Endothelial cell of umbilical vein (primary cell): ENCODE data around the gene NOD1. TPM values are rescaled to one million over a fixed set of nuclear protein-coding genes. Genes with fewer than 3 reads are reported as not detected.

Experiments used
- BruUV-seq: library from RNA; stranded (reverse); fragments of 400-500 nt; replicated peaks from 2 replicates; lab custom pipeline; 2021; lab: Mats Ljungman, UMichigan
- CTCF ChIA-PET: fragments of 300-600, 350-600 bp; sonication (Branson Sonifier 250); formaldehyde crosslinking; loops from one replicate; lab custom pipeline; 2021; ENCODE audit warnings: antibody characterized with exemption, inconsistent platforms; lab: Charles Lee
- POLR2A ChIA-PET: fragments of 300-600, 350-600 bp; sonication (Branson Sonifier 250); formaldehyde crosslinking; loops from one replicate; lab custom pipeline; 2021; ENCODE audit warnings: antibody characterized with exemption, inconsistent platforms; lab: Charles Lee
- DNase-seq: peaks from one replicate; pipeline ENCODE4 v3.0.0-alpha.2; 2011; ENCODE audit warnings: low read depth, low spot score
- FAIRE-seq: peaks from 2 replicates; lab custom pipeline; 2011; peaks lifted over from hg19 to GRCh38; lab: Jason Lieb, UNC
- H2AFZ ChIP-seq: 2 replicates; pipeline ENCODE4 v1.6.0; 2012; ENCODE audit warnings: low read depth, low read length, control low read depth, inconsistent platforms
- H3K27ac ChIP-seq: 2 replicates; pipeline ENCODE4 v1.5.1; 2011; ENCODE audit warnings: low read depth, mild to moderate bottlenecking, control low read depth, low read length, moderate library complexity; ENCODE audit not compliant: insufficient read depth
- H3K27me3 ChIP-seq, 2 experiments: 2 replicates each; pipeline versions ENCODE4 v1.6.0 to v1.6.1; 2011; ENCODE audit warnings: low read length in 2 of 2, mixed read lengths in 1 of 2; ENCODE audit not compliant: control insufficient read depth in 2 of 2, insufficient read depth in 2 of 2
- H3K36me3 ChIP-seq, 2 experiments: 2 replicates in 1 of 2; 3 replicates in 1 of 2; pipeline ENCODE4 v1.5.1; 2011; ENCODE audit warnings: low read length in 2 of 2, mild to moderate bottlenecking in 1 of 2, moderate library complexity in 1 of 2; ENCODE audit not compliant: control insufficient read depth in 2 of 2, insufficient read depth in 2 of 2; ENCODE audit errors: extremely low read depth in 1 of 2
- H3K4me1 ChIP-seq: 3 replicates; pipeline ENCODE4 v1.5.1; 2011; ENCODE audit warnings: mild to moderate bottlenecking, low read length; ENCODE audit not compliant: control insufficient read depth, insufficient read depth; ENCODE audit errors: extremely low read depth
- H3K4me2 ChIP-seq: 2 replicates; pipeline ENCODE4 v1.6.1; 2011; ENCODE audit warnings: low read length, control low read depth, mixed read lengths; ENCODE audit not compliant: insufficient read depth
- H3K4me3 ChIP-seq, 3 experiments: fragments of 200-600 bp in 1 of 3; sonication (generic), shearing (Covaris generic) in 1 of 3; replicated peaks in 1 of 3; 2 replicates each; pipeline ENCODE4 v1.5.1; 2011 to 2016; ENCODE audit warnings: control low read depth in 3 of 3, low read length in 3 of 3, mild to moderate bottlenecking in 2 of 3, inconsistent platforms in 1 of 3, low read depth in 1 of 3, moderate library complexity in 1 of 3; ENCODE audit not compliant: insufficient read depth in 1 of 3
- H3K79me2 ChIP-seq: 2 replicates; pipeline ENCODE4 v1.6.0; 2012; ENCODE audit warnings: low read length, inconsistent platforms; ENCODE audit not compliant: control insufficient read depth, insufficient read depth
- H3K9ac ChIP-seq: replicated peaks from 2 replicates; pipeline ENCODE3; 2011; ENCODE audit warnings: low read length, control low read depth; ENCODE audit not compliant: insufficient read depth; ENCODE audit errors: extremely low read depth
- H3K9me1 ChIP-seq: replicated peaks from 3 replicates; pipeline ENCODE4 v1.6.0; 2011; ENCODE audit warnings: mild to moderate bottlenecking, low read length; ENCODE audit not compliant: control insufficient read depth, insufficient read depth; ENCODE audit errors: extremely low read depth
- H3K9me3 ChIP-seq: replicated peaks from 2 replicates; pipeline ENCODE4 v1.5.1; 2012; ENCODE audit warnings: low read length, inconsistent platforms; ENCODE audit not compliant: control insufficient read depth, insufficient read depth
- H4K20me1 ChIP-seq: replicated peaks from 2 replicates; pipeline ENCODE3; 2011; ENCODE audit warnings: mild to moderate bottlenecking, low read length; ENCODE audit not compliant: control insufficient read depth, insufficient read depth; ENCODE audit errors: extremely low read depth
- EZH2 ChIP-seq: IDR thresholded peaks from 2 replicates; pipeline ENCODE4 v1.6.1; 2012; ENCODE audit warnings: borderline replicate concordance, low read depth, mild to moderate bottlenecking, moderate library complexity, low read length, inconsistent platforms; ENCODE audit not compliant: severe bottlenecking
- FOS ChIP-seq: IDR thresholded peaks from 2 replicates; pipeline ENCODE4 v1.6.1; 2011; ENCODE audit warnings: mild to moderate bottlenecking, low read length, moderate library complexity, borderline replicate concordance; ENCODE audit not compliant: insufficient read depth
- JUN ChIP-seq: IDR thresholded peaks from 2 replicates; pipeline ENCODE4 v1.6.1; 2011; ENCODE audit warnings: borderline replicate concordance, low read depth; ENCODE audit not compliant: insufficient read length, insufficient read depth
- POLR2A ChIP-seq: IDR thresholded peaks from 2 replicates; pipeline ENCODE4 v1.6.1; 2012; ENCODE audit warnings: low read depth, mild to moderate bottlenecking, control low read depth, low read length
- POLR2AphosphoS5 ChIP-seq: IDR thresholded peaks from 2 replicates; pipeline ENCODE4 v1.6.1; 2012; ENCODE audit warnings: low read depth, mild to moderate bottlenecking, control low read depth, low read length, moderate library complexity; ENCODE audit not compliant: insufficient read depth
- dilution Hi-C: fragments of 300-500 bp; cut with MboI; formaldehyde crosslinking; loops from one replicate; pipeline ENCODE4 v1.15.0; 2019; ENCODE audit warnings: low sequenced_read_pairs; ENCODE audit not compliant: extremely low pct_ligation_motif_present
- intact Hi-C: fragments of 100-400 bp; cut with micrococcal nuclease; formaldehyde crosslinking; loops from one replicate; pipeline ENCODE4 v1.10.0; 2022
- polyA plus RNA-seq, 4 experiments: library from polyadenylated mRNA; depleted of rRNA in 3 of 4; stranded (reverse) in 3 of 4; unstranded in 1 of 4; fragments of >200 nt; gene quantifications; 2 replicates each; pipeline versions ENCODE4 v1.2.1 to v1.2.3, GENCODE V29; 2011 to 2012; ENCODE audit warnings: missing spikeins in 1 of 4
- total RNA-seq: library from RNA; stranded (reverse); gene quantifications from 2 replicates; pipeline ENCODE4 v1.2.3, GENCODE V29; 2021
- TF ChIP-seq, protein P1 (sequence below), 2 donors: IDR thresholded peaks; 1 replicate in 1 of 2; 2 replicates in 1 of 2; pipeline ENCODE4 v1.5.1; 2011; ENCODE audit warnings: low read length in 2 of 2, mild to moderate bottlenecking in 2 of 2, moderate library complexity in 2 of 2, control low read depth in 1 of 2, inconsistent platforms in 1 of 2, low read depth in 1 of 2; ENCODE audit not compliant: insufficient read depth in 1 of 2; ENCODE audit errors: extremely low read depth in 1 of 2

Gene NOD1
- total and polyA plus RNA-seq, 2 donors (not counting 3 experiments of a cell fraction or from before 2014, with no cell fraction given): 22.1 to 39.2 TPM

DNA sequence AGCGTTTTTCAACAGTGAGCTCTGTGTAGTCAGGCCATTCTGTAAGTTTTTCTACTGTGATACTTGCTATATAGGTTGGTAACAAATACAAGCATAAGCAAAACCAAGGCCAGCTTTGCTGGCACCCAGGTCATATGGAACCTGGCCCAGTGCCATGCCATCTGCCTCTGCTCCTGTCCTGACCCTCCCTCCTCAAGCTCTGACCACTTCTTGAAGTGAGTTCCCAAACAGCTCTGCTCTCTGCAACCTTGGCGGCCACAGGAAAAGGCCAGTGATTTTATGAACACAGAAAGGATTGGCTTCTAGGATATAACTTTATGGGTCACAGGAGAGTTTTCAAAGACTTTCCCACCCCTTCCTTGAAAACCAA, 12.8 kb downstream of the NOD1 start:
- no peak overlapping the region for H3K9ac ChIP-seq
- H3K4me1 ChIP-seq: peaks cover 26% of the 10 kb centered on the region
- H3K9me3 ChIP-seq: no peaks in the 10 kb centered on the region
- no peak overlapping the region for H2AFZ ChIP-seq
- TF ChIP-seq JUN (no peak), POLR2AphosphoS5 (no peak), FOS (no peak), POLR2A (no peak), EZH2 (no peak)
- TF ChIP-seq, protein P1, sequence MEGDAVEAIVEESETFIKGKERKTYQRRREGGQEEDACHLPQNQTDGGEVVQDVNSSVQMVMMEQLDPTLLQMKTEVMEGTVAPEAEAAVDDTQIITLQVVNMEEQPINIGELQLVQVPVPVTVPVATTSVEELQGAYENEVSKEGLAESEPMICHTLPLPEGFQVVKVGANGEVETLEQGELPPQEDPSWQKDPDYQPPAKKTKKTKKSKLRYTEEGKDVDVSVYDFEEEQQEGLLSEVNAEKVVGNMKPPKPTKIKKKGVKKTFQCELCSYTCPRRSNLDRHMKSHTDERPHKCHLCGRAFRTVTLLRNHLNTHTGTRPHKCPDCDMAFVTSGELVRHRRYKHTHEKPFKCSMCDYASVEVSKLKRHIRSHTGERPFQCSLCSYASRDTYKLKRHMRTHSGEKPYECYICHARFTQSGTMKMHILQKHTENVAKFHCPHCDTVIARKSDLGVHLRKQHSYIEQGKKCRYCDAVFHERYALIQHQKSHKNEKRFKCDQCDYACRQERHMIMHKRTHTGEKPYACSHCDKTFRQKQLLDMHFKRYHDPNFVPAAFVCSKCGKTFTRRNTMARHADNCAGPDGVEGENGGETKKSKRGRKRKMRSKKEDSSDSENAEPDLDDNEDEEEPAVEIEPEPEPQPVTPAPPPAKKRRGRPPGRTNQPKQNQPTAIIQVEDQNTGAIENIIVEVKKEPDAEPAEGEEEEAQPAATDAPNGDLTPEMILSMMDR (IDR thresholded peaks at IDR 0.05; ENCODE audit: extremely low read depth in 1 of 2, insufficient read depth in 1 of 2, low read depth in 1 of 2, low read length in 2 of 2): no peak
- DNase-seq (peak; percentile 28), FAIRE-seq (peak; percentile 15)
- H3K4me3 ChIP-seq: no peak overlapping the region
- peaks cover 0 to 4% of the 10 kb centered on the region in 2 experiments for H3K36me3 ChIP-seq
- H4K20me1 ChIP-seq: no peaks in the 10 kb centered on the region
- dilution Hi-C loops (no loop called here), intact Hi-C loops (loop anchor here (5.0 kb wide), 1 partner anchor 303 kb away; no protein-coding TSS in a partner anchor)
- BruUV-seq: no TSS peak
- CTCF ChIA-PET: interaction anchor here (0.6 to 0.9 kb wide), 3 partner anchors 13 to 98 kb away, joined by 3 read pairs; partner anchors contain the start of gene NOD1
- H3K27me3 ChIP-seq: no peaks in the 10 kb centered on the region
- H3K9me1 ChIP-seq: no peaks in the 10 kb centered on the region
- peaks cover 61% of the 10 kb centered on the region for H3K79me2 ChIP-seq
- POLR2A ChIA-PET: no interaction called here
- no peak overlapping the region for H3K27ac ChIP-seq
- H3K4me2 ChIP-seq: no peak overlapping the region
